A673 (cell line): Measurements from ENCODE around the gene PRAC2. TPM values are rescaled to one million over a fixed set of nuclear protein-coding genes. Genes with fewer than 3 reads are reported as not detected.
A peak's percentile ranks its signal among the peaks of the same experiment; 100 is the strongest.

Experiments
- Bru-seq: library from RNA; stranded (reverse); fragments of 400-500 nt; gene quantifications from one replicate; lab custom pipeline; 2021; lab: Mats Ljungman, UMichigan
- BruChase-seq, 2 experiments: library from RNA; stranded (reverse); fragments of 400-500 nt; gene quantifications; one replicate each; lab custom pipeline; 2021; lab: Mats Ljungman, UMichigan
- BruUV-seq: library from RNA; stranded (reverse); fragments of 400-500 nt; replicated peaks from 2 replicates; lab custom pipeline; 2021; lab: Mats Ljungman, UMichigan
- CTCF ChIA-PET: fragments of 300-600 bp; sonication (Branson Sonifier 250); formaldehyde crosslinking; loops from one replicate; lab custom pipeline; 2022; ENCODE audit warnings: antibody characterized with exemption; lab: Charles Lee
- POLR2A ChIA-PET: fragments of 300-600 bp; sonication (Branson Sonifier 250); formaldehyde crosslinking; loops from one replicate; lab custom pipeline; 2022; ENCODE audit warnings: antibody characterized with exemption; ENCODE audit not compliant: low non-redundant PET; lab: Charles Lee
- DNase-seq: peaks from one replicate; pipeline ENCODE4 v3.0.0-alpha.2; 2015; ENCODE audit warnings: low spot score
- H3K27ac ChIP-seq: fragments of 200-600 bp; sonication (generic); 2 replicates; pipeline ENCODE4 v1.5.1; 2016; ENCODE audit warnings: mixed run types, low read depth, mild to moderate bottlenecking, mixed read lengths, antibody characterized with exemption, low read length; ENCODE audit not compliant: poor library complexity, severe bottlenecking
- H3K27me3 ChIP-seq: fragments of 200-600 bp; sonication (generic); replicated peaks from 2 replicates; pipeline ENCODE4 v1.6.1; 2017; ENCODE audit warnings: mixed run types, low read depth, mild to moderate bottlenecking, mixed read lengths, antibody characterized with exemption, low read length; ENCODE audit not compliant: insufficient read depth, poor library complexity
- H3K36me3 ChIP-seq: fragments of 200-600 bp; sonication (generic); 2 replicates; pipeline ENCODE4 v1.6.1; 2016; ENCODE audit warnings: mixed run types, mild to moderate bottlenecking, mixed read lengths, antibody characterized with exemption, low read length; ENCODE audit not compliant: insufficient read depth, poor library complexity, severe bottlenecking
- H3K4me1 ChIP-seq: fragments of 200-600 bp; sonication (generic); 2 replicates; pipeline ENCODE4 v1.6.1; 2017; ENCODE audit warnings: mixed run types, mild to moderate bottlenecking, mixed read lengths, antibody characterized with exemption, low read length; ENCODE audit not compliant: insufficient read depth, poor library complexity, severe bottlenecking
- H3K4me3 ChIP-seq: fragments of 200-600 bp; sonication (generic); 2 replicates; pipeline ENCODE4 v1.5.1; 2016; ENCODE audit warnings: low read depth, mixed run types, mild to moderate bottlenecking, mixed read lengths, low read length; ENCODE audit not compliant: poor library complexity, severe bottlenecking
- H3K9me3 ChIP-seq: fragments of 200-600 bp; sonication (generic); 2 replicates; pipeline ENCODE4 v1.6.1; 2016; ENCODE audit warnings: mixed run types, low read depth, mild to moderate bottlenecking, mixed read lengths, antibody characterized with exemption, low read length; ENCODE audit not compliant: poor library complexity, severe bottlenecking
- EZH2 ChIP-seq: fragments of 200-600 bp; sonication (generic); IDR thresholded peaks from 2 replicates; pipeline ENCODE4 v1.6.1; 2017; ENCODE audit warnings: borderline replicate concordance, low read depth, mild to moderate bottlenecking, mixed read lengths, antibody characterized with exemption, low read length; ENCODE audit not compliant: poor library complexity, severe bottlenecking
- intact Hi-C: fragments of 100-400 bp; cut with micrococcal nuclease; formaldehyde crosslinking; loops from one replicate; pipeline ENCODE4 v1.10.0; 2022; ENCODE audit not compliant: unreplicated experiment
- long read RNA-seq: library from polyadenylated mRNA; stranded (forward); transcript quantifications from one replicate; pipeline ENCODE4 v2.0.0, GENCODE V29; 2022
- total RNA-seq: library from RNA; stranded (reverse); gene quantifications from 2 replicates; pipeline ENCODE4 v1.2.3, GENCODE V29; 2021
- TF ChIP-seq, protein P1 (sequence below): fragments of 300-800, 200-600 bp; sonication (generic); conservative IDR thresholded peaks from 2 replicates; pipeline ENCODE4 v1.5.1; 2017; ENCODE audit warnings: low read depth, mild to moderate bottlenecking, antibody characterized with exemption, low read length, moderate library complexity, mixed read lengths

The PRAC2 gene
- total RNA-seq = 25.5 and 47.8 TPM in 2 replicates
- Bru-seq, nascent RNA = percentile 94 among the genes with signal in this experiment
- BruChase-seq, experiment 1, labeled RNA remaining after a 2-hour chase = percentile 89 among the genes with signal in this experiment
- BruChase-seq, experiment 2, labeled RNA remaining after a 6-hour chase = percentile 94 among the genes with signal in this experiment
- long read RNA-seq, transcript PRAC2-201 (2 exons, 577 nt) = major isoform, 16 of 28 reads
- long read RNA-seq, partial matches to known transcripts = 1 of 28 reads
- long read RNA-seq, other reads (novel, unspliced or antisense) = 7 of 28 reads

DNA sequence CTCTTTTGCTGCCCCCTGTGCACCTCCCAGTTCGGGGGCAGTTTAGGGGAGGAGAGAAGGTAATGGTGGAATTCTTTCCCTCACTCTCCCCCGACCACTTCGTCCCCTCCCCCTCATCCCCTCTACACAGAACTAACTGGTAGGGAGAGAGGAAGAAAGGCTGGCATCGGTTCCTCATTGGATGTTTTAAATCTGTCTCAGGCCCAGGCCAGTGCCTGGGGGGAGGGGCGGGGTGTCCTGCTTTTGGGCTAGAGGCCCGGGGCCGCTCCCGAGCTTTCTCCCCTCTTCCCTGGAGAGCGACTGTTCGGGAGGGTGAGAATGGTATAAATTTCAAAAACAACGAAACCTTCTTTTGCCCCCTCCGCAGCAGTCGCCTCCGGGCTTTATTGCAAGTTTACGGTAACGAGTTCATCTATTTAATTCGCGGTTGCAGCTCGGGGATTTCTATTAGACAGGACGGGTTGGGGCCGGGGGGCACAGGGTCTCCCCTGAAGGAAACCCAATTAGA lies at the start of gene PRAC2:
PRAC2 (plus strand) TSS at position 271 of the 508 bp plus-strand sequence. CDS start 1,226 bp downstream, outside the sequence.
- ChIA-PET POLR2A (interaction anchor here (0.6 to 1.0 kb wide), 3 partner anchors 45 to 156 kb away, joined by 3 to 4 read pairs (median 3); no protein-coding TSS in a partner anchor), CTCF (interaction anchor here (0.7 to 5.2 kb wide), 8 partner anchors 35 to 162 kb away, joined by 3 to 37 read pairs (median 15); no protein-coding TSS in a partner anchor)
- H3K4me1 ChIP-seq = peaks cover 30% of the 10 kb centered on the region
- no peaks in the 10 kb centered on the region for H3K27me3 ChIP-seq
- H3K9me3 ChIP-seq = no peaks in the 10 kb centered on the region
- no peak for TF ChIP-seq EZH2
- TF ChIP-seq, protein P1, sequence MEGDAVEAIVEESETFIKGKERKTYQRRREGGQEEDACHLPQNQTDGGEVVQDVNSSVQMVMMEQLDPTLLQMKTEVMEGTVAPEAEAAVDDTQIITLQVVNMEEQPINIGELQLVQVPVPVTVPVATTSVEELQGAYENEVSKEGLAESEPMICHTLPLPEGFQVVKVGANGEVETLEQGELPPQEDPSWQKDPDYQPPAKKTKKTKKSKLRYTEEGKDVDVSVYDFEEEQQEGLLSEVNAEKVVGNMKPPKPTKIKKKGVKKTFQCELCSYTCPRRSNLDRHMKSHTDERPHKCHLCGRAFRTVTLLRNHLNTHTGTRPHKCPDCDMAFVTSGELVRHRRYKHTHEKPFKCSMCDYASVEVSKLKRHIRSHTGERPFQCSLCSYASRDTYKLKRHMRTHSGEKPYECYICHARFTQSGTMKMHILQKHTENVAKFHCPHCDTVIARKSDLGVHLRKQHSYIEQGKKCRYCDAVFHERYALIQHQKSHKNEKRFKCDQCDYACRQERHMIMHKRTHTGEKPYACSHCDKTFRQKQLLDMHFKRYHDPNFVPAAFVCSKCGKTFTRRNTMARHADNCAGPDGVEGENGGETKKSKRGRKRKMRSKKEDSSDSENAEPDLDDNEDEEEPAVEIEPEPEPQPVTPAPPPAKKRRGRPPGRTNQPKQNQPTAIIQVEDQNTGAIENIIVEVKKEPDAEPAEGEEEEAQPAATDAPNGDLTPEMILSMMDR = no peak
- DNase-seq = peak; percentile 95
- H3K4me3 ChIP-seq = peak within 1 kb of the TSS; percentile 72
- H3K36me3 ChIP-seq = no peaks in the 10 kb centered on the region
- peak within 1 kb of the TSS; percentile 98 for H3K27ac ChIP-seq
- no TSS peak for BruUV-seq
- intact Hi-C loops = loop anchor here (1.0 to 5.0 kb wide), 3 partner anchors 45 to 269 kb away; partner anchors contain the start of gene ATP5MC1

DNA sequence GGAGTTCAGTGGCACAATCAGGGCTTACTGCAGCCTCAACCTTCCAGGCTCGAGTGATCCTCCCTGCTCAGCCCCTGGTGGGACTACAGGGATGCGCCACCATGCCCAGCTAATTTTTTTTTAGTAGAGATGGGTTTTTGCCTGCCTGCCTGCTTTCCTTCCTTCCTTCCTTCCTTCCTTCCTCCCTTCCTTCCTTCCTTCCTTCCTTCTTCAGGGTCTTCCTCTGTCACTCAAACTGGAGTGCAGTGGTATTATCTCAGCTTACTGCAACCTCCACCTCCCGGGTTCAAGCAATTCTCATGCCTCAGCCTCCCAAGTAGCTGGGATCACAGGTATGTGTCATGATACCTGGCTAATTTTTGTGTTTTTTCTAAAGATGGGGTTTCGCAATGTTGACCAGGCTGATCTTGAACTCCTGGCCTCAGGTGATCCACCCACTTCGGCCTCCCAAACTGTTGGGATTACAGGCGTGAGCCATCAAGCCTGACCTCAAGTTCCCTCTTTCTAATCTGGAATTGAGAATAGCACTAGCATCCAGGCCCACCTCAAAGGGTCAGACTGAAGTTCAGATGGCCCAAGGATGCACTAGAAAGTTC lies 45.9 kb upstream of the PRAC2 start:
- Histone ChIP-seq H3K4me1 (peaks cover 21% of the 10 kb centered on the region), H3K27ac (no peak overlapping the region), H3K9me3 (no peaks in the 10 kb centered on the region), H3K4me3 (no peak overlapping the region), H3K27me3 (no peaks in the 10 kb centered on the region), H3K36me3 (no peaks in the 10 kb centered on the region)
- ChIA-PET CTCF (interaction anchor here (0.6 to 2.6 kb wide), 3 partner anchors 114 to 202 kb away, joined by 3 to 51 read pairs (median 4); no protein-coding TSS in a partner anchor), POLR2A (no interaction called here)
- peak; percentile 55 for DNase-seq
- TF ChIP-seq EZH2 = no peak
- TF ChIP-seq, protein P1 = no peak
- no TSS peak for BruUV-seq
- intact Hi-C loops = loop anchor here (10.0 kb wide), 3 partner anchors 78 to 548 kb away; no protein-coding TSS in a partner anchor
